Duodenal mucosa (tissue), 2 donors: ENCODE measurements around the gene SIGMAR1.

Experiments
- H3K27ac ChIP-seq: one replicate; pipeline ENCODE4 v1.7.0; 2013; ENCODE audit warnings: low read depth, low read length
- H3K27me3 ChIP-seq, 2 donors: one replicate each; pipeline ENCODE4 v1.7.0; 2013; ENCODE audit warnings: low read length in 2 of 2, control low read depth in 1 of 2; ENCODE audit not compliant: insufficient read depth in 2 of 2, control insufficient read depth in 1 of 2
- H3K36me3 ChIP-seq, 2 donors: one replicate each; pipeline ENCODE4 v1.7.0; 2013; ENCODE audit warnings: low read length in 2 of 2, control low read depth in 1 of 2; ENCODE audit not compliant: insufficient read depth in 2 of 2, control insufficient read depth in 1 of 2
- H3K4me1 ChIP-seq, 2 donors: one replicate each; pipeline ENCODE4 v1.7.0; 2013; ENCODE audit warnings: low read length in 2 of 2, control low read depth in 1 of 2; ENCODE audit not compliant: insufficient read depth in 2 of 2, control insufficient read depth in 1 of 2
- H3K4me3 ChIP-seq, 2 donors: one replicate each; pipeline ENCODE4 v1.7.0; 2013; ENCODE audit warnings: low read length in 2 of 2, low read depth in 1 of 2
- H3K9ac ChIP-seq, 2 donors: one replicate each; pipeline ENCODE4 v1.7.0; 2013; ENCODE audit warnings: low read length in 2 of 2, low read depth in 1 of 2
- H3K9me3 ChIP-seq, 2 donors: one replicate each; pipeline ENCODE4 v1.7.0; 2013; ENCODE audit warnings: low read length in 2 of 2, control low read depth in 1 of 2; ENCODE audit not compliant: control insufficient read depth in 1 of 2

Gene SIGMAR1

DNA sequence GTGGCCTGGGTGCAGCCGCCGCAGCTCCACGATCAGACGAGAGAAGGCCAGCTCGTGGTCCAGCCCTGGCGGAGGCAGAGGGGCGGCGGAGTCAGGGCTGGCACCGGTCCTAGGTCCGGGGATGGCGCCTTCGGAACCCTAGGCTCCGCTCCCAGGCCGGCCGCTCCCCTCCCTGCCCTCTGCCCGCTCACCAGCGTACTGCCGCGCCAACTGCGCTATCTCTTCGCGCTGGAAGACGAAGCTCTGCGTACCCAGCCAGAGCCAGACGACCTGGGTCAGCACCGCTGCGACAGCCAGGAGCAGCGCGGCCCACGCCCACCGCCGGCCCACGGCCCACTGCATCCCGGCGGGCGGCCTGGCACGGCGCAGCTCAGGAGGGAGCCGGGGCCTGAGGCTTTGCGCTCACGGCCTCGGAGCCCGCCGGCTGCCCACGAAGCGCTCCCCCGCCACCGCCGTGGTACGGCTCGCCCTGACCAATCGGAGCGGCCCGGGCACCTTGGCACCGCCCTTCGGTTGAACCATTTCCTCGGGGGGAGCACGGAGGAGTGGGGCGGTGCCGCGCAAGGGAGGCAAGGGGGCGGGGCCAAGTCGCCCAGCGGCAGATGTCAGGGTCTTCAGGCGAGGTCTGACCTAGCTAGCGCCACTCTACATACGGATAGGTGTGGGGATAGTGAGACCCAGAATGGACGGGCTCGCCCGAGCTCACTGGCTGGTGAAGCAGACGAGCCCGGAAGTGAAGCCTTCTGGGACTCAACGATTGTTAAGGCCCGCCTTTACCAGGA lies at the start of gene SIGMAR1:
Gene SIGMAR1 (minus strand): TSS at position 432 of the 782 bp plus-strand sequence. CDS start 90 bp downstream, at position 342.
- Histone ChIP-seq H3K9me3 (no peaks in the 10 kb centered on the region), H3K36me3 (peaks cover 4 to 15% of the 10 kb centered on the region in 2 donors), H3K4me1 (peaks cover 21 to 31% of the 10 kb centered on the region in 2 donors), H3K9ac (peak within 1 kb of the TSS; percentile 89 to 94), H3K27ac (peak within 1 kb of the TSS; percentile 72), H3K4me3 (peak within 1 kb of the TSS; percentile 76 to 90), H3K27me3 (no peaks in the 10 kb centered on the region)

DNA sequence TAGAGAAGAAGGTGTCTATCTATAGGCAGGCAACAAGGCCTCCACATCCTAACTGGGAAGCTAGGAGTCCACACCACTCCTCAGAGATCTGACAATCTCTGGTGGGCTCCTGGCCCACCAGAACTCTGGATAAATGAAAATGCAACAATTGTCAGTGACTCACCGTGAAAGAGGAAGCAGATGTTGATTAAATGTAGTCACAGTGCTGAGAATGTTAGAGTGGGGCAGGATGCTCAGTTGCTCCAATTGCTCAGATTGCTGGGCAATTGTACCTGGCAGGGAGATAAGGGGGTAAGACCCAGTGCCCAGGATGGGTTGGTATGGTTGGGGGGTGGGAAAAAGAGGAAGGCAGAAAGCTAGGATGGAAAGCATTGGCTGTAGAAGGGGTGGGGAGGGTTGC lies 49.1 kb upstream of the SIGMAR1 start:
- no peak overlapping the region for H3K27ac ChIP-seq
- no peaks in the 10 kb centered on the region for H3K27me3 ChIP-seq
- no peaks in the 10 kb centered on the region for H3K9me3 ChIP-seq
- peaks cover 8 to 12% of the 10 kb centered on the region in 2 donors for H3K4me1 ChIP-seq
- H3K36me3 ChIP-seq = no peaks in the 10 kb centered on the region
- no peak overlapping the region for H3K9ac ChIP-seq
- no peak overlapping the region for H3K4me3 ChIP-seq

GRCh38 chr9:34686231-34686630 lies 48.6 kb upstream of the SIGMAR1 start:
- no peak overlapping the region for H3K4me3 ChIP-seq
- peaks cover 8 to 12% of the 10 kb centered on the region in 2 donors for H3K4me1 ChIP-seq
- no peak overlapping the region for H3K27ac ChIP-seq
- no peaks in the 10 kb centered on the region for H3K27me3 ChIP-seq
- H3K36me3 ChIP-seq = no peaks in the 10 kb centered on the region
- H3K9ac ChIP-seq = no peak overlapping the region
- H3K9me3 ChIP-seq = no peaks in the 10 kb centered on the region

DNA sequence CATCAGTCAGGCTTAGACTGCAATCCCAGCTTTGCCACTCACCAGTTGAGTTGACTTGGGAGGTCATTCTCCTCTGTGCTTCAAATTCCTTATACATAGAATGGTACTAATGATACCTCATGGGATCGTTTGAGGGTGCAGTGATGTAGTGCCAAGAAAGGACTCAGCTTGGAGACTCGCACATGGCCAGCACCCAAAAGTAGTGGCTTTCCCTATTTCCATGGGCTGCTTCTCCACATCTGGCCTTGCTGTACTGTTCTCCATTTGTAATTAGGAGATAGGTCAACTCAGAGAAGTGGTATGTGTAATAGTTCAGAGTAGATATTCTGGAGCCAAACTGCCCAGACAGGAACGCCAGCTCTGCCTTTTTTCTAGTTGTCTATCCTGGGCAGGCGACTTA lies 48.0 kb upstream of the SIGMAR1 start:
- no peaks in the 10 kb centered on the region for H3K9me3 ChIP-seq
- no peak overlapping the region for H3K4me3 ChIP-seq
- H3K4me1 ChIP-seq = peaks cover 8 to 12% of the 10 kb centered on the region in 2 donors
- no peak overlapping the region for H3K27ac ChIP-seq
- H3K36me3 ChIP-seq = no peaks in the 10 kb centered on the region
- H3K27me3 ChIP-seq = no peaks in the 10 kb centered on the region
- no peak overlapping the region for H3K9ac ChIP-seq

DNA sequence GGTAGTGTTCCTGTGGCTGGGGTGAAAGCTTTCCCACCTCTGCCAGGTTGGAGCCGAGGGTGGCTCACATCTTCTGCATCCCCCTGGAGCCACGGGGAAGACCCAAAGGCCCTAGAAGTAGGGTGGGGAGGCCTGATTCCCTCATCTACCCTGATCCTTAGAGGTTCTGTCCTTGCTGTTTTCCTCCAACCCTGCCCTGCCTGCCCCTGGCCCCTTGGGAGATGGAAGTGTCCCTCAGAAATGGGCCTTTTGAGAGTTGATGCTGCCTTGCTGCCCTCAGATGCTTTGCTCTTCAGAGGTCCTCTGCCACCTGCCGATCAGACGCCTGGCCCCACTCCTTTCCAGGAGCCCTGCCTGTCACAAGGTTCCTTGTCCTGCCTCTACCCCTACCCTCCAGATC lies 47.2 kb upstream of the SIGMAR1 start:
- H3K4me3 ChIP-seq = no peak overlapping the region
- no peaks in the 10 kb centered on the region for H3K9me3 ChIP-seq
- H3K9ac ChIP-seq = no peak overlapping the region
- H3K27ac ChIP-seq = no peak overlapping the region
- H3K36me3 ChIP-seq = no peaks in the 10 kb centered on the region
- no peaks in the 10 kb centered on the region for H3K27me3 ChIP-seq
- peaks cover 7 to 11% of the 10 kb centered on the region in 2 donors for H3K4me1 ChIP-seq

DNA sequence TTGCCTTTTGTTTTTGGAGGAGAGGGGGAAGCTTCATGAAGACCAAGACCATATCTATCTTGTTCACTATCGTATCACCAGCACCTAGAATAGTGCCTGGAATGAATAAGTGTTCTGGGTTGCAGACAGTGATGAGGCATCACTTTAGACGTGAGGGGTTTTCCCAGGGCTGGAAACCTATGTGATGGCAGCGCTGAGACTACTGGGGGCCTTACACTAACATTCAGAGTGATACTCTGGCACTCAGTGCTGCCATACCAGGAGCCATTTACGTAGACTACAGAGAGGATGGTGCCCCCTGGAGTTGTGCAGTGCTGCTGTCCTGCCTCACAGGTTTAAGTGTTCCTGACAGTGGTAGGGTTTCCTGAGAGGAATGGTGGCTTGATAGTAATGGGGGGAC lies 46.6 kb upstream of the SIGMAR1 start:
- Histone ChIP-seq H3K4me3 (no peak overlapping the region), H3K27ac (no peak overlapping the region), H3K9me3 (no peaks in the 10 kb centered on the region), H3K36me3 (no peaks in the 10 kb centered on the region), H3K27me3 (no peaks in the 10 kb centered on the region), H3K9ac (no peak overlapping the region), H3K4me1 (peaks cover 1 to 4% of the 10 kb centered on the region in 2 donors)

- H3K4me3 ChIP-seq = no peak overlapping the region
- H3K27ac ChIP-seq = no peak overlapping the region
- no peaks in the 10 kb centered on the region for H3K4me1 ChIP-seq
- H3K36me3 ChIP-seq = no peaks in the 10 kb centered on the region
- H3K9ac ChIP-seq = no peak overlapping the region
- H3K27me3 ChIP-seq = no peaks in the 10 kb centered on the region
- no peaks in the 10 kb centered on the region for H3K9me3 ChIP-seq
These were observed 38.3 kb upstream of the SIGMAR1 start for GRCh38 chr9:34675869-34676268.

DNA sequence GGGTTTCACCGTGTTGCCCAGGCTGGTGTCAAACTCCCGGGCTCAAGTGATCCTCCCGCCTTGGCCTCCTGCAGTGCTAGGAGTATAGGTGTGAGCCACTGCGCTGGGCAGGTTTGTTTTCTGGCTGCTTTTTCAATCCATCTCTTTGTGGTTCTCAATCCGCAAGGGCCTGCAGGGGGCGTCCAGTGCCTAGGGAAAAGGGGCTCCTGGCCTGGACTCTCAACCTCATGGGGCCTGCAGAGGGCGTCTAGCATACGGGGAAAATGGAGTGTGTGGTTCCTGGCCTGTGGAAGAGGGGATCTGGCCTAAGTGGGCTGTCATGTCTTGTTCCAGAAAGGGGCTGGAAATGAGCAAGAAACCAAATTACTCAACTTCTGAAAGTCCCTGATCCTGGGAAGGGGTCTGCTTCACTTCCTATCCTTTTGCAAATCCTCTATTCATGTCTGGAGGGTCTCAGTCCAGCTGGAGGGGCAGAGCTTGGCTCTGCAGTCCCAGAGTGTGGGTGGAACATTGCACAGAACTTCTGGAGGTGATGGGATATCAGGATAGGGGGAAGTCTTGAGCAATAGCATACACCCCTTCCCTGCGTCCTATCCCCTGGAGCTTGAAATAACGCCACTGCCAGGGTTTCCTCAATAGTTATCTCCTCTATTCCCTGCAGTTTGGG lies 37.6 kb upstream of the SIGMAR1 start:
- Histone ChIP-seq H3K9ac (no peak overlapping the region), H3K4me3 (no peak overlapping the region), H3K36me3 (no peaks in the 10 kb centered on the region), H3K27ac (no peak overlapping the region), H3K4me1 (no peaks in the 10 kb centered on the region), H3K27me3 (no peaks in the 10 kb centered on the region), H3K9me3 (no peaks in the 10 kb centered on the region)

DNA sequence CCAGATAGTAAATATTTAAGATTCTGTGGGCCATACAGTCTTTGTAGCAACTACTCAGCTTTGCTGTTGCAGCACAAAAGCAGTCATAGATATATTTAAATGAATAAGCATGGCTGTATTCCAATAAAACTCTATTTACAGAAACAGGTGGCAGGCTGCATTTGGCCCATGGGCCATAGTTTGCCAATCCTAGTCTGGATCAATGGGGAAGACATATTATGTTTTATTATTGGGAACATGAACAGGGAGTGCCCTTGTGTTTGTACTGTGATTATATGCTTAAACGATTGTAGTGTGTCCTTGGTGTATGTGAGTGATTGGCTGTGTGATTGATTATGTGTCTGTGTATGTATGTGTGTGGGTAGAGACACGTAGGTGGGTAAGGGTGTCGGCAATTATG lies 36.9 kb upstream of the SIGMAR1 start:
- Histone ChIP-seq H3K9ac (no peak overlapping the region), H3K4me1 (no peaks in the 10 kb centered on the region), H3K36me3 (no peaks in the 10 kb centered on the region), H3K27me3 (no peaks in the 10 kb centered on the region), H3K4me3 (no peak overlapping the region), H3K9me3 (no peaks in the 10 kb centered on the region), H3K27ac (no peak overlapping the region)

DNA sequence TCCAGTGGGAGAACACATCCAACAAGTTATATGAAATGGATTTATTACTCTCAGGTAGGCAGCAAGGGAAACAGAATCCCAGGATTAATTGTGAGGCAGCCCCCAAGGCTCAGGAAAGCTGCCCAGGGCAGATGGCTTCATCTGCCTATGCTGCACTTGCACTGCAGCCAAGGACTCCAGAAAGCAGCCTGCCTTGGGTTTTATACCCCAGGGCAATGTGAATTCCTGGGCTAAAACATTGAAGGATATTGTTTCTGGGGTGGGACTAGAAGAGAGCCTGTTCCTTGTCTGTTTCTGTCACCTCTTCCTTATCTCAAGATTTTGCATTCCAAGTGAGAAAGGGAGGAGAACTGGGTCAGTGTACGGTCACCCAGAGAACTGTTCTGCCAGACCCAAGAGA lies 33.7 kb upstream of the SIGMAR1 start:
- Histone ChIP-seq H3K4me3 (no peak overlapping the region), H3K4me1 (peaks cover 0 to 1% of the 10 kb centered on the region in 2 donors), H3K9me3 (no peaks in the 10 kb centered on the region), H3K9ac (no peak overlapping the region), H3K36me3 (no peaks in the 10 kb centered on the region), H3K27ac (no peak overlapping the region), H3K27me3 (no peaks in the 10 kb centered on the region)
